Sigmoid colon (tissue), 3 donors: ENCODE measurements around the gene UBE2E2.

Source experiments
- CTCF ChIP-seq, 4 experiments: fragments of 450-650 bp in 3 of 4; fragments of 200-600 bp in 1 of 4; IDR thresholded peaks; one replicate each; pipeline ENCODE4 v1.5.1; 2016 to 2019; ENCODE audit warnings: antibody characterized with exemption in 4 of 4, mild to moderate bottlenecking in 3 of 4, moderate library complexity in 2 of 4
- POLR2A ChIP-seq, 2 donors: fragments of 450-650 bp; IDR thresholded peaks; one replicate each; pipeline ENCODE4 v1.6.1; 2016; ENCODE audit warnings: antibody characterized with exemption in 2 of 2, mild to moderate bottlenecking in 2 of 2, moderate library complexity in 2 of 2

- no peak for TF ChIP-seq CTCF (IDR thresholded peaks at IDR 0.05)
- no peak for TF ChIP-seq POLR2A (IDR thresholded peaks at IDR 0.05)
These were observed 377.1 kb downstream of the UBE2E2 start for GRCh38 chr3:23580096-23580713.
